Mammary epithelial cell (primary cell): ENCODE data around the gene NTNG1.

Source experiments
- CTCF ChIP-seq, 2 donors: IDR thresholded peaks in 1 of 2; conservative IDR thresholded peaks in 1 of 2; 2 replicates each; pipeline ENCODE4 v1.5.1; 2011 to 2012; ENCODE audit warnings: inconsistent platforms in 2 of 2, low read length in 2 of 2, mild to moderate bottlenecking in 2 of 2, control low read depth in 1 of 2, low read depth in 1 of 2; ENCODE audit not compliant: insufficient read depth in 1 of 2; ENCODE audit errors: extremely low read depth in 1 of 2
- EZH2 ChIP-seq: IDR thresholded peaks from 2 replicates; pipeline ENCODE4 v1.6.1; 2012; ENCODE audit warnings: low read length, inconsistent platforms, borderline replicate concordance

GRCh38 chr1:107525145-107525544 lies 384.3 kb downstream of the NTNG1 start:
- TF ChIP-seq CTCF (conservative IDR thresholded peaks at IDR 0.05 in 1 of 2, IDR thresholded peaks at IDR 0.05 in 1 of 2; ENCODE audit: extremely low read depth in 1 of 2, insufficient read depth in 1 of 2, low read depth in 1 of 2, low read length in 2 of 2) (no peak), EZH2 (no peak)
